ENCODE results near the gene ZBTB7A. TPM values are rescaled to one million over a fixed set of nuclear protein-coding genes. Genes with fewer than 3 reads are reported as not detected.

The ZBTB7A gene
- total RNA-seq, 1 experiment from 2014 or later: 25.9 TPM

GRCh38 chr19:4043401-4043800 is 23.3 kb downstream of the ZBTB7A start:
- no peak for TF ChIP-seq EZH2 (IDR thresholded peaks at IDR 0.05; ENCODE audit: borderline replicate concordance, low read depth, low read length, poor library complexity, severe bottlenecking)
- no peak for TF ChIP-seq CTCF (conservative IDR thresholded peaks at IDR 0.05; ENCODE audit: low read depth, low read length)
- POLR2A ChIA-PET (ENCODE audit: low non-redundant PET): no interaction called here
- Histone ChIP-seq H3K36me3 (ENCODE audit: insufficient read depth, low read length, poor library complexity, severe bottlenecking) (no peaks in the 10 kb centered on the region), H3K9me3 (ENCODE audit: low read depth, low read length, poor library complexity, severe bottlenecking) (no peaks in the 10 kb centered on the region), H3K4me1 (ENCODE audit: insufficient read depth, low read length, poor library complexity, severe bottlenecking) (no peaks in the 10 kb centered on the region), H3K27me3 (replicated peaks; ENCODE audit: insufficient read depth, low read depth, low read length, poor library complexity) (no peaks in the 10 kb centered on the region), H3K4me3 (ENCODE audit: low read depth, low read length, poor library complexity, severe bottlenecking) (no peak overlapping the region), H3K27ac (ENCODE audit: low read depth, low read length, poor library complexity, severe bottlenecking) (no peak overlapping the region)
- intact Hi-C loops (cut with micrococcal nuclease; ENCODE audit: unreplicated experiment): no loop called here
- no TSS peak for BruUV-seq (replicated peaks)
- no peak for DNase-seq (ENCODE audit: low spot score)
- CTCF ChIA-PET: no interaction called here

GRCh38 chr19:4042731-4043082 is 24.0 kb downstream of the ZBTB7A start:
- CTCF ChIA-PET: no interaction called here
- no TSS peak for BruUV-seq (replicated peaks)
- H3K27ac ChIP-seq (ENCODE audit: low read depth, low read length, poor library complexity, severe bottlenecking): no peak overlapping the region

GRCh38 chr19:4042064-4042730 is 24.5 kb downstream of the ZBTB7A start:
- H3K27ac ChIP-seq (ENCODE audit: low read depth, low read length, poor library complexity, severe bottlenecking): no peak overlapping the region
- intact Hi-C loops (cut with micrococcal nuclease; ENCODE audit: unreplicated experiment): no loop called here
- no peak overlapping the region for H3K4me3 ChIP-seq (ENCODE audit: low read depth, low read length, poor library complexity, severe bottlenecking)
- BruUV-seq (replicated peaks): no TSS peak
- H3K4me1 ChIP-seq (ENCODE audit: insufficient read depth, low read length, poor library complexity, severe bottlenecking): no peaks in the 10 kb centered on the region
- CTCF ChIA-PET: no interaction called here
- POLR2A ChIA-PET (ENCODE audit: low non-redundant PET): no interaction called here
- no peaks in the 10 kb centered on the region for H3K9me3 ChIP-seq (ENCODE audit: low read depth, low read length, poor library complexity, severe bottlenecking)
- H3K36me3 ChIP-seq (ENCODE audit: insufficient read depth, low read length, poor library complexity, severe bottlenecking): peaks cover 7% of the 10 kb centered on the region
- no peak for DNase-seq (ENCODE audit: low spot score)
- TF ChIP-seq EZH2 (IDR thresholded peaks at IDR 0.05; ENCODE audit: borderline replicate concordance, low read depth, low read length, poor library complexity, severe bottlenecking) (no peak), CTCF (conservative IDR thresholded peaks at IDR 0.05; ENCODE audit: low read depth, low read length) (no peak)
- H3K27me3 ChIP-seq (replicated peaks; ENCODE audit: insufficient read depth, low read depth, low read length, poor library complexity): no peaks in the 10 kb centered on the region

More at GRCh38 chr19:4042731-4043082, 24.0 kb downstream of the ZBTB7A start:
- no peak overlapping the region for H3K4me3 ChIP-seq (ENCODE audit: low read depth, low read length, poor library complexity, severe bottlenecking)
- intact Hi-C loops (cut with micrococcal nuclease; ENCODE audit: unreplicated experiment): no loop called here
- DNase-seq (ENCODE audit: low spot score): no peak
- H3K27me3 ChIP-seq (replicated peaks; ENCODE audit: insufficient read depth, low read depth, low read length, poor library complexity): no peaks in the 10 kb centered on the region
- POLR2A ChIA-PET (ENCODE audit: low non-redundant PET): no interaction called here
- H3K4me1 ChIP-seq (ENCODE audit: insufficient read depth, low read length, poor library complexity, severe bottlenecking): no peaks in the 10 kb centered on the region
- TF ChIP-seq EZH2 (IDR thresholded peaks at IDR 0.05; ENCODE audit: borderline replicate concordance, low read depth, low read length, poor library complexity, severe bottlenecking) (no peak), CTCF (conservative IDR thresholded peaks at IDR 0.05; ENCODE audit: low read depth, low read length) (no peak)
- H3K9me3 ChIP-seq (ENCODE audit: low read depth, low read length, poor library complexity, severe bottlenecking): no peaks in the 10 kb centered on the region
- H3K36me3 ChIP-seq (ENCODE audit: insufficient read depth, low read length, poor library complexity, severe bottlenecking): peaks cover 3% of the 10 kb centered on the region

Measured in A673 (cell line).